Stimulated activated CD8-positive, alpha-beta memory T cell treated with anti-CD3 and anti-CD28 coated beads, Interleukin-12 subunit alpha, Interleukin-12 subunit beta, amount 100 ng/mL, for 1 hour (primary cell): ENCODE results near the gene EPHA2.
"Not testable (repeated sequence)": the region's sequence is repeated elsewhere in the genome, so short reads cannot be mapped to it uniquely, and the experiment has no call there.

Experiments
- DNase-seq: peaks from one replicate; pipeline ENCODE4 v3.0.0-alpha.2; 2020; ENCODE audit warnings: low read depth

Gene EPHA2

GRCh38 chr1:16119504-16119903 lies 36.4 kb downstream of the EPHA2 start:
- no peak for DNase-seq

DNA sequence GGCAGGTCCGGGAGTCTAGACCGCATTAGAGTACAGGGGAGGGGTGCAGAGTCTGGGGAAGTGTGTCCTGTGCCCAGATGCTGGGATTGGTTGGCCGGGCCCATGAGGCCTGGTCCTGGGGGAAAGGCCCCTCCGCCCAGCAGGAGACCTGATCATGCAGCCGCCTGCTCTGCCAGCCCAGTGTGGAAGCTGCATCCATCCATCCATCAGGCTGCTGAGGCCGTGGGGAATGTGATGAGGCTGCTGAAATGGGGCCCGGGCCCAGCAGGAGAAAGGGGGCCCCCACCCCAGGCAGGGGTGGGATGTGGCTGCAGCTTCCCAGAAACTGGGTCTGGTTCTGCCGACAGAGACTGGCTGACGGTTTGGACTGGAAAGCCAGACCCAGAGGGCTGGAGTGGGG lies 37.2 kb downstream of the EPHA2 start:
- DNase-seq = no peak

DNA sequence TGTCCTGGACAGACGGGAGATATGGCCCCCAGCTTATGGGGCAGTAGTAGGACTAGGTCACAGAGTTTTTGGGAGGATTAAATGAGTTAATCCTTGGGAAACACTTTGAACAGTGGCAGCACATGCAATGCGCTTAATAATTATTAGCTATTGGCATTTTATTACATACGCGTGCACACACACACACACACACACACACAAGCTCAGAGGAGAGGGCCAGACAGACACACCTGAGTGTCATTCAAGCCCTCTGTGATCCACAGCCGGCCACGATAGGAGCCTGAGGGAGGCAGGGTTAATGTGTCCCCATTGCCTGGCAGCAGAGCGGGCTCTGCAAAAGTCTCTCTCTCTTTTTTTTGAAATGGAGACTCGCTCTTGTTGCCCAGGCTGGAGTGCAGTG lies 37.9 kb downstream of the EPHA2 start:
- DNase-seq = no peak

GRCh38 chr1:16117369-16117768 lies 38.5 kb downstream of the EPHA2 start:
- no peak for DNase-seq

GRCh38 chr1:16116625-16117024 lies 39.2 kb downstream of the EPHA2 start:
- DNase-seq = no peak

- no peak for DNase-seq
Observed at GRCh38 chr1:16116002-16116401, 39.9 kb downstream of the EPHA2 start.

DNA sequence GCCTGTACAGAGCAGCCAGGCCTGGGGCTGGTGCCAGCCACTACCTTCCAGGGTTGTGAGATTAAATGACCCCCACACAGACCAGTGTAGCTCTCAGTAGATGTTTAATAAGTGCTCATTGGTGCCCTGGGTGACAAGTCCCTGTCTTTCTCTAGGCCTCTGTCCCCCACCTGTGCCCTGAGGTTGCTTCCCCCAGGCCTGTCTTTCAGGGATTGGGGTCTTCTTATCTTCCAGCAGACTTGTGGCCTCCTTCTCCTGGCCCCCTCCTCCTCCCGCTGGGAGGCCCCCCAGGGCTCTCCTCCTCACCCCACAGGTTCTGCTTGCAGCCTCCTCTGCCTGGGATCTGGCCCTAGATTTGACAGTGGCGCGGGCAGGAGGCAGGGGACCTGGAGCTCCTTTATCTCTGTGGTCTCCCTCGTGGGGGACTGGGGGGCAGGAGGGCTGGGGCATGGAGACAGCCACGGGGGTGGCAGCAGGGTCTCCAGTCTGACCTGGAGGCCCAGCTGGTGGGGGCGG lies 40.3 kb downstream of the EPHA2 start:
- DNase-seq = no peak

DNA sequence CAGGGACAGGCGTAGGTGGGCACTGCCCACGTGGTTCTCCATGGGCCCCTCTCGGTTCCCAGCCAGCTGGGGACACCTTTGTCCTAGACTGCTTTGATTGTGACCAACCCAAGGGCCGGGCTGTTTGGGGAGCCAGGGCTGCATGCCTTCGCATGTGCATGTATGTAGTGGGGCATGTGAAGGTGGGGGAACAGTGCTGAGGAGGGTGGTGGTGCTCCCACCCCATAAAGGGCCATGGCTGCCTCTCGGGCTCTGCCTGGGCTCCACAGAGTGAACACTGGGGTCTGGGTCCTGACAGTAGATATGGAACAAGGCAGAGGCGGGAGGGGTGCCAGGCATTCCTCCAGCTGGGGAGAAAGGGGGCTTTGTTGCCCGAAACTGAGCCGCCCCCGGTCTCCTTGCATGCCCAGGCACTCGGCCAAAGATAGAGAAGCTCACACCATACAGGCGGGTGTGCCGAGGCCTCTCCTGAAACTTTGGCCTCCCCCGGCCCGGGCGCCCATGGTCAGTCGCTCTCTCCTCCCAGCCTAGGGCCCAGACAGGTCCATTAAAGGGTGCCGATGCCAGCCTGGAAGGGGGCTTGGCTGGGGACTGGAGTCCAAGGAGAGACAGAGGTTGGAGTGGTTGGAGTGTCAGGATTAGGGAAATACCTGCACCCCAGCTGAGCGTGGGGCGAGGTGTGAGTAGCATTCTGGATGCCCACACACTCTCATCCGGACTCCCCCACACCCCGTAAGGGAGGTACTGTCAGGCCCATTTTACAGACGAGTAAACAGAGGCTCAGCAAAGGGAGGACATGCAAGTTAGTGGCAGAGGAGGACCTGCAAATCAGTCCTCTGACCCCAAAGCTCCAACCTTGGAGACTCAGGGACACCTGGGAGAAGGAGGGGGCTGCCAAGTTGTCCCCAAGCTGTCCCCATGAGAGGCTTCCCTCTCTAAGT lies 41.1 kb downstream of the EPHA2 start:
- no peak for DNase-seq

GRCh38 chr1:16112596-16113555 lies 43.0 kb downstream of the EPHA2 start:
- DNase-seq = no peak

DNA sequence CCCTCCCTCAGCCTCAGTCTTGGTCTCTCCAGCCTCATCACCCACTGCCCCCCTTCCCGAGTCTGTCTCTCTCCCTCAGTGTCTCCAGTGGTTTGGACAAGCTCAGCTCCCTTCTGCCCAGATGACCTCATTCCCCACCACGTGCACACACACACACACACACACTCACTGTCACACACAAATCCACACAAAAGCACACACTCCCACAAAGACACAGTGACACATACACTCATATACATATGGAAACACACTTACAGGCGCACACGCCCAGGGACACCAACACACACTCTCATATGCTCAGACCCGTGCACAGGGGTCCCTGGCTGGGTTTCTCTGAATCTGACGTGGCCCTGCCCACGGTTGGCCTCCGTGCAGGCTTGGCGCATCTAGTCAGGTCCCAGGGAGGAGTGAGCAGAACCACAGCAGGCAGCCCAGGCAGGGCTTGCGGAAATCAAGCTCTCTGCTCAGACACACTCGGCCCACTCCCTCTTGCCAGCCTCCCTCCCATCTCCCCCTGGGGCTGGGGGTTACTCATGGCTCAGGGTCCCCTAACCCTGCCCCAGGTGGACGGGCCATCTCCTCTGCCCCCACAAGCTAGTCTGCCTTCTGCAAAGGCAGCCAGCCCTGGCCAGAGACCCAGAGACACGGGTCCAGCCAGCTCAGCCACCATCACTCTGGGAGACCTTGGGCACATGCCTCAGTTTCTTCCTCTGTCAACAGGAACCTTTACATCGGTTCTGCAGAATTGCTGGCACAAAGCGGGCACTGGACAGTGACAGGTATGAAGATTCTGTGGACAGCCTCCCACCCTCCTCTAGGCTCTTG lies 43.9 kb downstream of the EPHA2 start:
- no peak for DNase-seq

- DNase-seq = no peak
Observed at GRCh38 chr1:16110884-16111283, 45.0 kb downstream of the EPHA2 start.

DNA sequence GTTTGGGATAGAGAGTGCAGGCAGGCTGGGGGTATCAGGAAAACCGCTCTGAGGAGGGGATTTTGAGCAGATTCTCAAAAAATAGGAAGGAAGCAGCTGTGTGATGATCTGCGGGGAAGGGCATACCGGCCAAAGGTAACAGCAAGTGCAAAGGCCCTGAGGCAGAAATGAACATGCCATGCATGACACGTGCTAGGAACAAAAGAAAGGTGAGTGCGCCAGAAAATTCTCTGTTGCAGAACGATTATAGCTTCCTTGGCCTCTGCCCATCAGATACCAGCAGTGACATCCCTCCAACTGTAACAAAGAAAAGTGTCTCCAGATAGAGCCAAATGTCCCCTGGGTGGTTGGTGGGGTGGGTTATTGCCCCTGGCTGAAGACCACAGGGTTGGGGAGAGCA lies 45.4 kb downstream of the EPHA2 start:
- DNase-seq = no peak

GRCh38 chr1:16109571-16109970 lies 46.3 kb downstream of the EPHA2 start:
- no peak for DNase-seq

- DNase-seq = not testable (repeated sequence)
Observed at GRCh38 chr1:16107039-16107438, 48.8 kb downstream of the EPHA2 start.

- no peak for DNase-seq
Observed at GRCh38 chr1:16101623-16102022, 54.2 kb downstream of the EPHA2 start.

DNA sequence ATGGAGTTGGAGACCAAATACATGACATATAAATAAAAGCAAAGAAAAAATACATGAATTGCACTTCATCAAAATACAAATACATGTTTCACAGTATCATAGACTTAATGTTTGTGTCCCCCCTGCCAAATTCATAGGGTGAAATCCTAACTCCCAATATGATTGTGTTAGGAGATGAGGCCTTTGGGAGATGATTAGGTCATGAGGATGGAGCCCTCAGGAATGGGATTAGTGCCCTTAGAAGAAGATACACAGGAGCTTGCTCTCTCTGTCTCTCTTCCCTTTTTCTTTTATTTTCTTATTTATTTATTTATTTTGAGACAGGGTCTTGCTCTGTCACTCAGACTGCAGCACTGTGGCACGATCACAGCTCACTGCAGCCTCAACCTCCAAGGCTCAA lies 56.5 kb downstream of the EPHA2 start:
- DNase-seq = no peak

- no peak for DNase-seq
Observed at GRCh38 chr1:16095447-16095846, 60.4 kb downstream of the EPHA2 start.

GRCh38 chr1:16094453-16095158 lies 61.3 kb downstream of the EPHA2 start:
- DNase-seq = no peak

DNA sequence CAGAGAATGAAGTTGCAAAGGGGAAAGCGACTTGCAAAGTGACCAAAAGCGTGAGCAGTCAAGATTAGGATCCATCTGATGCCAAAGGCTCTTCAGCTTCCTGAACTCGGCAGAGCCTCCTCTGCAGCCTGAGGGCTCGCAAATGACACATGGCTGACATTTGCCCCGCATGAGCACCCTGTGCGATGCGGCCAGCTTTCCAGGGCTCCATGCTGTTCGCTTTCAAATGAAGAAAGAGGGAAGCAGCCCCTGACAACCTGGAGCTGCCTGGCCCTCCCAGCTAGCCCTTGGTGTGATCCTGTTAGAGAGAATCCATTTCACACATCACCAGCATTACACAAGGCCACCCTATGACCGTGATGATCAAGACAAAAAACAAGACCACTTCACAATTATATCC lies 62.3 kb downstream of the EPHA2 start:
- DNase-seq = no peak

- DNase-seq = no peak
Observed at GRCh38 chr1:16092923-16093511, 62.9 kb downstream of the EPHA2 start.
